Kidney (tissue), 14 donors: ENCODE data around the gene FGD3. TPM values are rescaled to one million over a fixed set of nuclear protein-coding genes. Genes with fewer than 3 reads are reported as not detected.

Experiments
- DNase-seq, 5 donors: peaks; one replicate each; pipeline ENCODE4 v3.0.0-alpha.2; 2013 to 2020
- FAIRE-seq: peaks from 2 replicates; lab custom pipeline; 2012; peaks lifted over from hg19 to GRCh38; lab: Jason Lieb, UNC
- H3K27ac ChIP-seq, 2 donors: one replicate each; pipeline ENCODE4 v1.7.0; 2013; ENCODE audit warnings: low read depth in 2 of 2, low read length in 2 of 2, inconsistent platforms in 1 of 2
- H3K27me3 ChIP-seq: one replicate; pipeline ENCODE4 v1.7.1; 2013; ENCODE audit warnings: low read length, inconsistent platforms; ENCODE audit not compliant: control insufficient read depth, insufficient read depth
- H3K36me3 ChIP-seq, 3 donors: one replicate each; pipeline versions ENCODE4 v1.7.0 to v1.7.1; 2013; ENCODE audit warnings: low read length in 3 of 3, control low read depth in 1 of 3, inconsistent platforms in 1 of 3; ENCODE audit not compliant: insufficient read depth in 3 of 3, control insufficient read depth in 2 of 3
- H3K4me1 ChIP-seq, 3 donors: one replicate each; pipeline versions ENCODE4 v1.7.0 to v1.7.1; 2013; ENCODE audit warnings: low read length in 3 of 3, inconsistent platforms in 1 of 3, low read depth in 1 of 3; ENCODE audit not compliant: control insufficient read depth in 2 of 3, insufficient read depth in 2 of 3
- H3K4me3 ChIP-seq, 3 donors: one replicate each; pipeline versions ENCODE4 v1.7.0 to v1.8.1; 2013; ENCODE audit warnings: low read length in 3 of 3, control low read depth in 1 of 3, inconsistent platforms in 1 of 3
- H3K9ac ChIP-seq, 3 donors: one replicate each; pipeline versions ENCODE4 v1.7.0 to v1.7.1; 2013; ENCODE audit warnings: low read length in 3 of 3, control low read depth in 1 of 3, inconsistent platforms in 1 of 3
- H3K9me3 ChIP-seq, 3 donors: one replicate each; pipeline versions ENCODE4 v1.7.0 to v1.7.1; 2013; ENCODE audit warnings: low read length in 3 of 3, control low read depth in 1 of 3, inconsistent platforms in 1 of 3; ENCODE audit not compliant: control insufficient read depth in 2 of 3, insufficient read depth in 1 of 3
- CTCF ChIP-seq: IDR thresholded peaks from 3 replicates; pipeline ENCODE4 v1.5.1; 2012; ENCODE audit warnings: mild to moderate bottlenecking, moderate library complexity, borderline replicate concordance; ENCODE audit not compliant: insufficient read depth; ENCODE audit errors: extremely low read depth
- intact Hi-C: fragments of 100-400 bp; cut with DNase I; formaldehyde crosslinking; loops from one replicate; pipeline ENCODE4 v1.11.1; 2022
- polyA plus RNA-seq: library from polyadenylated mRNA; stranded (reverse); fragments of 350-450 nt; fragmentation: Illumina TruSeq; extraction: RNeasy Lipid Tissue Mini Kit (QIAGEN cat#74804); gene quantifications from one replicate; pipeline ENCODE4 v1.2.3, GENCODE V29; 2014; ENCODE audit warnings: low read depth, low replicate concordance; ENCODE audit not compliant: insufficient read depth
- total RNA-seq: library from RNA; stranded (reverse); fragmentation: NEBNext Ultra II Directional; extraction: Animal tissue kit (Norgen Biotek cat#: 25700); gene quantifications from one replicate; pipeline ENCODE4 v1.2.1, GENCODE V29; 2021
- donor health status: control.
- donor health status: control.
- donor health status: control.
- donor health status: control.
- donor health status: control.
- donor health status: DM: yes; HTN: yes; CAD: no.
- donor health status: Normal renal cell carcinoma (clear cell type).

FGD3 gene
- total and polyA plus RNA-seq, 2 donors from 2014 or later, result 7.4 to 12.1 TPM

GRCh38 chr9:93066978-93067603, 119.8 kb downstream of the FGD3 start:
- no peak for TF ChIP-seq CTCF
- Histone ChIP-seq H3K27ac (no peak overlapping the region), H3K27me3 (no peaks in the 10 kb centered on the region), H3K4me3 (no peak overlapping the region), H3K36me3 (no peaks in the 10 kb centered on the region), H3K9me3 (no peaks in the 10 kb centered on the region), H3K4me1 (peaks cover 0 to 11% (median 1%) of the 10 kb centered on the region in 3 donors), H3K9ac (no peak overlapping the region)
- intact Hi-C loops, result no loop called here
- FAIRE-seq (no peak), DNase-seq (no peak)

DNA sequence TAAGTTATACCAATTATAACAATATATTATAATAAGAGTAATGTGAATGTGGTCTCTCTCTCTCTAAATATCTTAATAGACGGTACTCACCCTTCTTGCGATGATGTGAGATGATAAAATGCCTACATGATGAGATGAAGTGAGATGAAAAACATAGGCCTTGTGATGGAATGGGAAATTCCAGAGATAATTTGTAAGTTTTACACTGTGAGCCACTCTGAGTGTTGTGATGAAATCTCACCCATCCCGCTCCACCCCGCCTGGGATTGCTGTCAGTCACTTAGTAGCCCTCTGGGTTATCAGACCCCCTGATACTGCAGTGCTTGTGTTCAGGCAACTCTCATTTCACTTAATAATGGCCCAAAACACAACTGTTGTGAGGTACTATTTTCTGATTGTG, 121.6 kb downstream of the FGD3 start:
- H3K27me3 ChIP-seq, result no peaks in the 10 kb centered on the region
- intact Hi-C loops, result no loop called here
- TF ChIP-seq CTCF, result no peak
- H3K9me3 ChIP-seq, result no peaks in the 10 kb centered on the region
- DNase-seq, result no peak
- H3K9ac ChIP-seq, result no peak overlapping the region
- no peak overlapping the region for H3K27ac ChIP-seq
- H3K4me3 ChIP-seq, result no peak overlapping the region
- no peak for FAIRE-seq
- peaks cover 0 to 6% (median 5%) of the 10 kb centered on the region in 3 donors for H3K4me1 ChIP-seq
- H3K36me3 ChIP-seq, result no peaks in the 10 kb centered on the region

GRCh38 chr9:93071464-93071863, 124.1 kb downstream of the FGD3 start:
- H3K9me3 ChIP-seq, result no peaks in the 10 kb centered on the region
- H3K27me3 ChIP-seq, result no peaks in the 10 kb centered on the region
- no peak for DNase-seq
- no peak overlapping the region for H3K9ac ChIP-seq
- no peaks in the 10 kb centered on the region for H3K36me3 ChIP-seq
- H3K27ac ChIP-seq, result no peak overlapping the region
- FAIRE-seq, result no peak
- H3K4me3 ChIP-seq, result no peak overlapping the region
- no peak for TF ChIP-seq CTCF
- peaks cover 0 to 6% (median 5%) of the 10 kb centered on the region in 3 donors for H3K4me1 ChIP-seq
- intact Hi-C loops, result no loop called here
